NT2/D1 (cell line): Measurements from ENCODE around the gene ZDHHC11.
"Not testable (repeated sequence)": the region's sequence is repeated elsewhere in the genome, so short reads cannot be mapped to it uniquely, and the experiment has no call there.

Source experiments
- DNase-seq: peaks from one replicate; pipeline ENCODE4 v3.0.0-alpha.2; 2011; ENCODE audit warnings: low read depth, low spot score
- H3K27me3 ChIP-seq: 2 replicates; pipeline ENCODE4 v1.6.0; 2011; ENCODE audit warnings: mild to moderate bottlenecking; ENCODE audit not compliant: insufficient read length, insufficient read depth
- H3K36me3 ChIP-seq: 2 replicates; pipeline ENCODE4 v1.6.1; 2011; ENCODE audit warnings: mild to moderate bottlenecking, low read length, mixed read lengths; ENCODE audit not compliant: insufficient read depth, insufficient read length
- H3K4me1 ChIP-seq: 2 replicates; pipeline ENCODE4 v1.5.1; 2011; ENCODE audit not compliant: insufficient read depth, insufficient read length
- H3K4me3 ChIP-seq: 2 replicates; pipeline ENCODE4 v1.5.1; 2011; ENCODE audit warnings: low read depth; ENCODE audit not compliant: insufficient read length
- H3K9ac ChIP-seq: 2 replicates; pipeline ENCODE4 v1.6.0; 2011; ENCODE audit warnings: low read depth; ENCODE audit not compliant: insufficient read length
- H3K9me3 ChIP-seq: 2 replicates; pipeline ENCODE4 v1.5.1; 2011; ENCODE audit warnings: mild to moderate bottlenecking, low read length; ENCODE audit not compliant: insufficient read depth
- SUZ12 ChIP-seq: IDR thresholded peaks from 2 replicates; pipeline ENCODE4 v1.6.1; 2011; ENCODE audit not compliant: insufficient read length, insufficient read depth; ENCODE audit errors: extremely low read depth
- YY1 ChIP-seq: IDR thresholded peaks from 2 replicates; pipeline ENCODE4 v1.6.1; 2011; ENCODE audit not compliant: insufficient read length, insufficient read depth
- ZNF274 ChIP-seq: IDR thresholded peaks from 2 replicates; pipeline ENCODE4 v1.6.1; 2011; ENCODE audit warnings: mild to moderate bottlenecking, low read depth, low read length

ZDHHC11 gene

DNA sequence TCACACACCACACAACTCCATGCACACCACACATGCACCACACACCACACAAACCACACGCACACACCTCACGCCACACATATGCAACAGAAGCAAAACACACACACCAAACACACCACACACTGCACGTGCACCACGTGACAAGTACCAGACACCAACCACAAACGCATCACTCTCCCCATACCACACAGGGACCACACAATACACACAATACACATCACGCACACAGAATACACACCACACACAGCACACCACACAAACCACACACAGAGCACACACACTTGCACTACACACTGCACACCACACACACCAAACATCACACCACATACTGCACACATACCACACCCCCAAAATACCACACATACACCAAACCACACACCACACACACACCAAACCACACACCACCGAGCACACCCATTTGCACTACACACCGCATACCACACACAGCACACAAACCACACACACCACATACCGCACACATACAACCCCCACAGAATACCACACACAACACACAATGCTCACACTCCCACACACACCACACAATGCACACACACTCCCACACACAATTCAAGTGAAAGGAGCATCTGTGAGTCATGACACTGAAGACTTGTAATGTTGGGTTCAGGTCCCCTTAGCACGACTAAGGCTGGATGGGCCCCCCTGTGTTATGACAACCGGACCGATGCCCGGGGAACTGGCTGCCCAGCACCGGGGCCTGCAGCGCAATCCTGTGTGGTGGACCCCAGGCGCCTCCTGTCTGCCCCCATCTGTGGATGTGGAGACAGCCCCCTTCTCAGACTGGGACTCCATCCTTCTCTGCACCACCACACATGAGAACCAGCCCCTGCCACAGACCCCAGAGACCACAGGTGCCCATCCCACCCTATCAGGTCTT lies 6.0 kb upstream of the ZDHHC11 start:
- TF ChIP-seq SUZ12 = no peak
- TF ChIP-seq YY1 = no peak
- TF ChIP-seq ZNF274 = no peak
- Histone ChIP-seq H3K9me3 (no peaks in the 10 kb centered on the region), H3K36me3 (peaks cover 42% of the 10 kb centered on the region), H3K4me1 (no peaks in the 10 kb centered on the region), H3K27me3 (no peaks in the 10 kb centered on the region), H3K9ac (no peak overlapping the region), H3K4me3 (no peak overlapping the region)
- DNase-seq = no peak

DNA sequence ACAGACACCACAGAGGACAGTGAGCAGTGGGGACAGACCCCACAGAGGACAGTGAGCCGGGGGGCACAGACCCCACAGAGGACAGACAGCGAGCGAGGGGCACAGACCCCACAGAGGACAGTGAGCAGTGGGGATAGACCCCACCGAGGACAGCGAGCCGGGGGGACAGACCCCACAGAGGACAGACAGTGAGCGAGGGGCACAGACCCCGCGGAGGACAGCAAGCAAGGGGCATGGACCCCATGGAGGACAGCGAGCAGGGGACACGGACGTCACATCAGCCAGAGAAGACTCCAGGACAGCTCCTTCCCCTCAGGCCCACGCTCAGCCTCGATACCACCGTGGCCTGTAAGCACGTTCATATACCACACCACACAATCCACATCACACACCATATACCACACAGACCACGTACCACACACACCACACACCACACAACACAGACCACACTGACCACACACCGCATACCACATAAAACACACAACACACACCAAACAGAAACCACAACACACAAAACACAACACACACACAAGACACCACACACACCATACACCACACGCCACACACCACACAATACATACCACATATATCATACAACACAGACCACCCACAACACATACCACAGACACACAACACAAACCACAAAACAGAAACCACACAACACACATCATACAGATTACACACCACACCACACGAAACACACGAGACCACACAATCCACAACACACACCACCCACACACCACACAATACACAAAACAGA lies 5.2 kb upstream of the ZDHHC11 start:
- no peak for TF ChIP-seq SUZ12
- TF ChIP-seq YY1 = no peak
- no peak for TF ChIP-seq ZNF274
- Histone ChIP-seq H3K4me3 (no peak overlapping the region), H3K9me3 (no peaks in the 10 kb centered on the region), H3K36me3 (peaks cover 34% of the 10 kb centered on the region), H3K9ac (no peak overlapping the region), H3K27me3 (no peaks in the 10 kb centered on the region), H3K4me1 (peaks cover under 1% of the 10 kb centered on the region)
- DNase-seq = no peak

DNA sequence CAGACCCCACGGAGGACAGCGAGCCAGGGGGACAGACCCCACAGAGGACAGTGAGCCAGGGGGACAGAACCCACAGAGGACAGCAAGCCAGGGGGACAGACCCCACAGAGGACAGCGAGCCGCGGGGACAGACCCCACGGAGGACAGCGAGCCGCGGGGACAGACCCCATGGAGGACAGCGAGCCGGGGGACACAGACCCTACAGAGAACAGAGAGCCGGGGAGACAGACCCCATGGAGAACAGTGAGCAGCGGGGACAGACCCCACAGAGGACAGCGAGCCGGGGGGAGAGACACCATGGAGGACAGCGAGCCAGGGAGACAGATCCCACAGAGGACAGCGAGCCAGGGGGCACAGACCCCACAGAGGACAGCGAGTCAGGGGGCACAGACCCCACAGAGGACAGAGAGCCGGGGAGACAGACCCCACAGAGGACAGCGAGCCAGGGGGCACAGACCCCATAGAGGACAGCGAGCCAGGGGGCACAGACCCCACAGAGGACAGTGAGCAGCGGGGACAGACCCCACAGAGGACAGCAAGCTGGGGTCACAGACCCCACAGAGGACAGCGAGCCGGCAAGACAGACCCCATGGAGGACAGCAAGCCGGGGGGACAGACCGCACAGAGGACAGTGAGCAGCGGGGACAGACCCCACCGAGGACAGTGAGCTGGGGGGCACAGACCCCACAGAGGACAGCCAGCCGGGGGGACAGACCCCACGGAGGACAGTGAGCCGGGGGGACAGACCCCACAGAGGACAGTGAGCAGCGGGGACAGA lies 4.4 kb upstream of the ZDHHC11 start:
- peaks cover 26% of the 10 kb centered on the region for H3K36me3 ChIP-seq
- no peak overlapping the region for H3K9ac ChIP-seq
- no peaks in the 10 kb centered on the region for H3K9me3 ChIP-seq
- TF ChIP-seq ZNF274 (no peak), YY1 (no peak), SUZ12 (no peak)
- no peak overlapping the region for H3K4me3 ChIP-seq
- H3K27me3 ChIP-seq = no peaks in the 10 kb centered on the region
- no peak for DNase-seq
- peaks cover 5% of the 10 kb centered on the region for H3K4me1 ChIP-seq

DNA sequence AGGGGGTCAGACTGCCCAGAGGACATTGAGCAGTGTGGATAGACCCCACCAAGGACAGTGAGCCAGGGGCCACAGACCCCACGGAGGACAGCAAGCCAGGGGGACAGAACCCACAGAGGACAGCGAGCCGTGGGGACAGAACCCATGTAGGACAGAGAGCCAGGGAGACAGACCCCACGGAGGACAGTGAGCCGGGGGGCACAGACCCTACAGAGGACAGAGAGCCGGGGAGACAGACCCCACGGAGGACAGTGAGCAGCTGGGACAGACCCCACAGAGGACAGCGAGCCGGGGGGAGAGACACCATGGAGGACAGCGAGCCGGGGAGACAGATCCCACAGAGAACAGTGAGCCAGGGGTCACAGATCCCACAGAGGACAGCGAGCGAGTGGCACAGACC lies 3.4 kb upstream of the ZDHHC11 start:
- Histone ChIP-seq H3K27me3 (no peaks in the 10 kb centered on the region), H3K36me3 (peaks cover 22% of the 10 kb centered on the region), H3K9me3 (no peaks in the 10 kb centered on the region), H3K9ac (no peak overlapping the region), H3K4me1 (peaks cover 9% of the 10 kb centered on the region), H3K4me3 (no peak overlapping the region)
- no peak for DNase-seq
- TF ChIP-seq YY1 (no peak), ZNF274 (no peak), SUZ12 (no peak)

DNA sequence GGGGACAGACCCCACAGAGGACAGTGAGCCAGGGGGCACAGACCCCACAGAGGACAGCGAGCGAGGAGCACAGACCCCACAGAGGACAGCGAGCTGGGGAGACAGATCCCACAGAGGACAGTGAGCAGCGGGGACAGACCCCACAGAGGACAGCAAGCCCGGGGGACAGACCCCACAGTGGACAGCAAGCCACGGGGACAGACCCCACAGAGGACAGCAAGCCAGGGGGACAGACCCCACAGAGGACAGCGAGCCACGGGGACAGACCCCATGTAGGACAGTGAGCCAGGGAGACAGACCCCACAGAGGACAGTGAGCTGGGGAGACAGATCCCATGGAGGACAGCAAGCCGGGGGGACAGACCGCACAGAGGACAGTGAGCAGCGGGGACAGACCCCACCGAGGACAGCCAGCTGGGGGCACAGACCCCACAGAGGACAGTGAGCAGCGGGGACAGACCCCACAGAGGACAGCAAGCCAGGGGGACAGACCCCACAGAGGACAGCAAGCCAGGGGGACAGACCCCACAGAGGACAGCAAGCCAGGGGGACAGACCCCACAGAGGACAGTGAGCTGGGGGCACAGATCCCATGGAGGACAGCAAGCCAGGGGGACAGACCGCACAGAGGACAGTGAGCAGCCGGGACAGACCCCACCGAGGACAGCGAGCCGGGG lies 2.8 kb upstream of the ZDHHC11 start:
- DNase-seq, H3K9ac ChIP-seq, H3K27me3 ChIP-seq, H3K4me1 ChIP-seq, H3K9me3 ChIP-seq, H3K4me3 ChIP-seq: not testable (repeated sequence)
- H3K36me3 ChIP-seq = peaks cover 21% of the 10 kb centered on the region

DNA sequence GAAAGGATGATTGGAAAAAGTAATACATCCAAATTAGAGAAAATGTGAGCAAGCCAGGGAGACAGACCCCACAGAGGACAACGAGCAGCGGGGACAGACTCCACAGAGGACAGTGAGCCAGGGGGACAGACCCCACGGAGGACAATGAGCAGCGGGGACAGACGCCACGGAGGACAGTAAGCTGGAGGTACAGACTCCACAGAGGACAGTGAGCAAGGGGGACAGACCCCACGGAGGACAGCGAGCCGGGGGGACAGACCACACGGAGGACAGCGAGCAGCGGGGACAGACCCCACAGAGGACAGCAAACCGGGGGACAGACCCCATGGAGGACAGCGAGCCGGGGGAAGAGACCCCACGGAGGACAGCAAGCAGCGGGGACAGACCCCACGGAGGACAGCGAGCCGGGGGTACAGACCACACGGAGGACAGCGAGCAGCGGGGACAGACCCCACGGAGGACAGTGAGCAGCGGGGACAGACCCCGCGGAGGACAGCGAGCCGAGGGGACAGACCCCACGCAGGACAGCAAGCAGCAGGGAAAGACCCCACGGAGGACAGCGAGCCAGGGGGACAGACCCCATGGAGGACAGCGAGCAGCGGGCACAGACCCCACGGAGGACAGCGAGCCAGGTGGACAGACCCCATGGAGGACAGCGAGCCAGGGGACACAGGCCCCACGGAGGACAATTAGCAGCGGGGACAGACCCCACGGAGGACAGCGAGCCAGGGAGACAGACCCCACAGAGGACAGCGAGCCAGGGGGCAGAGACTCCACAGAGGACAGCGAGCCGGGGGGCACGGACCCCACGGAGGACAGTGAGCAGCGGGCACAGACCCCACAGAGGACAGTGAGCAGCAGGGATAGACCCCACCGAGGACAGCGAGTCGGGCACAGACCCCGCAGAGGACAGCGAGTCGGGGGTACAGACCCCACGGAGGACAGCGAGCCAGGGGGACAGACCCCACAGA lies 1.9 kb upstream of the ZDHHC11 start:
- no peak overlapping the region for H3K9ac ChIP-seq
- DNase-seq = no peak
- H3K9me3 ChIP-seq = no peaks in the 10 kb centered on the region
- H3K4me3 ChIP-seq = no peak overlapping the region
- peaks cover 16% of the 10 kb centered on the region for H3K36me3 ChIP-seq
- peaks cover 9% of the 10 kb centered on the region for H3K4me1 ChIP-seq
- no peaks in the 10 kb centered on the region for H3K27me3 ChIP-seq
- no peak for TF ChIP-seq SUZ12
- no peak for TF ChIP-seq YY1
- TF ChIP-seq ZNF274 = no peak
